Measurements from ENCODE around the gene LCN6. TPM values are rescaled to one million over a fixed set of nuclear protein-coding genes. Genes with fewer than 3 reads are reported as not detected.
A peak's percentile ranks its signal among the peaks of the same experiment; 100 is the strongest.

The LCN6 gene
- total RNA-seq, 4 donors from 2014 or later, result 1.1 to 2.9 TPM; not detected in 2

GRCh38 chr9:136794281-136794999 is 46.1 kb upstream of the LCN6 start:
- H3K4me3 ChIP-seq, result no peak overlapping the region
- in situ Hi-C loops (cut with MboI; ENCODE audit: low pct_ligation_motif_present in 1 of 4, low pct_unique_long_range_greater_than_20kb in 1 of 4, low sequenced_read_pairs in 3 of 4), result loop anchor here in 2 of 4 donors (25.0 kb wide), 1 partner anchor 243 kb away; the partner anchor contains the start of genes ABCA2 (in 2 of the 2), FUT7 (in 2 of the 2) and NPDC1 (in 2 of the 2)

GRCh38 chr9:136793086-136793946 is 45.0 kb upstream of the LCN6 start:
- TF ChIP-seq POLR2AphosphoS5 (IDR thresholded peaks at IDR 0.05), result no peak
- TF ChIP-seq POLR2A (IDR thresholded peaks at IDR 0.05), result no peak
- TF ChIP-seq CTCF (IDR thresholded peaks at IDR 0.05), result no peak
- no peak for TF ChIP-seq EP300 (IDR thresholded peaks at IDR 0.05; ENCODE audit: low read depth)
- peak overlapping the region; percentile 95 to 99 (median 96) for H3K27ac ChIP-seq
- peak overlapping the region in 1 of 4 donors; percentile 58 for H3K4me3 ChIP-seq
- no peaks in the 10 kb centered on the region for H3K36me3 ChIP-seq
- peaks cover 15 to 81% (median 54%) of the 10 kb centered on the region in 4 donors for H3K4me1 ChIP-seq
- in situ Hi-C loops (cut with MboI; ENCODE audit: low pct_ligation_motif_present in 1 of 4, low pct_unique_long_range_greater_than_20kb in 1 of 4, low sequenced_read_pairs in 3 of 4), result loop anchor here in 2 of 4 donors (25.0 kb wide), 1 partner anchor 244 kb away; the partner anchor contains the start of genes ABCA2 (in 2 of the 2), FUT7 (in 2 of the 2) and NPDC1 (in 2 of the 2)
- H3K9me3 ChIP-seq, result no peaks in the 10 kb centered on the region
- DNase-seq, result peak; percentile 47
- intact Hi-C loops (cut with DNase I; ENCODE audit: low total_unique reads), result no loop called here
- peaks cover 15% of the 10 kb centered on the region for H3K27me3 ChIP-seq
- WGBS, 2 donors (ENCODE audit: low coverage in 1 of 2), result 60% methylated on average over 2 to 17 of the region's 17 CpGs

More at GRCh38 chr9:136794281-136794999, 46.1 kb upstream of the LCN6 start:
- H3K4me1 ChIP-seq, result peaks cover 15 to 85% (median 58%) of the 10 kb centered on the region in 4 donors
- WGBS, 2 donors (ENCODE audit: low coverage in 1 of 2), result 90% methylated on average over 14 of the region's 14 CpGs; no CpG with 5 or more reads in 1 of the 2 donors
- no peaks in the 10 kb centered on the region for H3K9me3 ChIP-seq
- no peak for DNase-seq
- H3K36me3 ChIP-seq, result no peaks in the 10 kb centered on the region
- peaks cover 26% of the 10 kb centered on the region for H3K27me3 ChIP-seq
- no peak for TF ChIP-seq CTCF (IDR thresholded peaks at IDR 0.05)
- no peak for TF ChIP-seq POLR2AphosphoS5 (IDR thresholded peaks at IDR 0.05)
- no peak for TF ChIP-seq EP300 (IDR thresholded peaks at IDR 0.05; ENCODE audit: low read depth)
- peak overlapping the region in 3 of 4 donors; percentile 95 to 98 (median 95) for H3K27ac ChIP-seq
- intact Hi-C loops (cut with DNase I; ENCODE audit: low total_unique reads), result no loop called here

GRCh38 chr9:136792321-136793085 is 44.2 kb upstream of the LCN6 start:
- no peak for DNase-seq
- Histone ChIP-seq H3K4me1 (peaks cover 15 to 79% (median 60%) of the 10 kb centered on the region in 4 donors), H3K4me3 (peak overlapping the region in 2 of 4 donors; percentile 58), H3K27ac (peak overlapping the region; percentile 95 to 99 (median 96)), H3K27me3 (peaks cover 7% of the 10 kb centered on the region), H3K9me3 (no peaks in the 10 kb centered on the region), H3K36me3 (no peaks in the 10 kb centered on the region)
- in situ Hi-C loops (cut with MboI; ENCODE audit: low pct_ligation_motif_present in 1 of 4, low pct_unique_long_range_greater_than_20kb in 1 of 4, low sequenced_read_pairs in 3 of 4), result loop anchor here in 2 of 4 donors (25.0 kb wide), 1 partner anchor 245 kb away; the partner anchor contains the start of genes ABCA2 (in 2 of the 2), FUT7 (in 2 of the 2) and NPDC1 (in 2 of the 2)
- WGBS, 2 donors (ENCODE audit: low coverage in 1 of 2), result 55% methylated on average over 14 of the region's 15 CpGs; no CpG with 5 or more reads in 1 of the 2 donors
- TF ChIP-seq EP300 (IDR thresholded peaks at IDR 0.05; ENCODE audit: low read depth) (no peak), CTCF (IDR thresholded peaks at IDR 0.05) (no peak), POLR2A (IDR thresholded peaks at IDR 0.05) (no peak), POLR2AphosphoS5 (IDR thresholded peaks at IDR 0.05) (no peak)
- intact Hi-C loops (cut with DNase I; ENCODE audit: low total_unique reads), result no loop called here

All from transverse colon (tissue), 4 donors.